GM12874 (cell line): ENCODE data around the gene SMIM13.
A peak's percentile ranks its signal among the peaks of the same experiment; 100 is the strongest.

Experiments used
- TF ChIP-seq, protein P1 (sequence below): IDR thresholded peaks from 2 replicates; pipeline ENCODE4 v1.5.1; 2011; ENCODE audit warnings: low read depth, mild to moderate bottlenecking, control low read depth, low read length, moderate library complexity; ENCODE audit not compliant: insufficient read depth

Gene SMIM13

DNA sequence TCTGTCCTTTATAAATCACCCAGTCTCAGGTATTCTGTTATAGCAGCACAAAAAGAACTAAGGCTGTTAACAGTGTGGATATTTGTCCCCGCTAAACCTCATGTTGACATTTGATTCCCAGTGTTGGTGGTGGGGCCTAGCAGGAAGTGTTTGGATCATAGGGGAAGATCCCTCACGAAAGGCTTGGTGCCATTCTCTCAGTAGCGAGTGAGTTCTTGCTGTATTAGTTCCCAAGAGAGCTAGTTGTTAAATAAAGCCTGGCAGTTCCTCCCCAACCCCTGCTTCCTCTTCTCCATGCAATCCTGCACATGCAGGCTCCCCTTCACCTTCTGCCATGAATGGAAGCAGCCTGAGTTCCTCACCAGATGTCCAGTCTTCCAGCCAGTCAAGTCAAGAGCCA, 47.7 kb downstream of the SMIM13 start:
- TF ChIP-seq, protein P1, sequence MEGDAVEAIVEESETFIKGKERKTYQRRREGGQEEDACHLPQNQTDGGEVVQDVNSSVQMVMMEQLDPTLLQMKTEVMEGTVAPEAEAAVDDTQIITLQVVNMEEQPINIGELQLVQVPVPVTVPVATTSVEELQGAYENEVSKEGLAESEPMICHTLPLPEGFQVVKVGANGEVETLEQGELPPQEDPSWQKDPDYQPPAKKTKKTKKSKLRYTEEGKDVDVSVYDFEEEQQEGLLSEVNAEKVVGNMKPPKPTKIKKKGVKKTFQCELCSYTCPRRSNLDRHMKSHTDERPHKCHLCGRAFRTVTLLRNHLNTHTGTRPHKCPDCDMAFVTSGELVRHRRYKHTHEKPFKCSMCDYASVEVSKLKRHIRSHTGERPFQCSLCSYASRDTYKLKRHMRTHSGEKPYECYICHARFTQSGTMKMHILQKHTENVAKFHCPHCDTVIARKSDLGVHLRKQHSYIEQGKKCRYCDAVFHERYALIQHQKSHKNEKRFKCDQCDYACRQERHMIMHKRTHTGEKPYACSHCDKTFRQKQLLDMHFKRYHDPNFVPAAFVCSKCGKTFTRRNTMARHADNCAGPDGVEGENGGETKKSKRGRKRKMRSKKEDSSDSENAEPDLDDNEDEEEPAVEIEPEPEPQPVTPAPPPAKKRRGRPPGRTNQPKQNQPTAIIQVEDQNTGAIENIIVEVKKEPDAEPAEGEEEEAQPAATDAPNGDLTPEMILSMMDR = no peak

DNA sequence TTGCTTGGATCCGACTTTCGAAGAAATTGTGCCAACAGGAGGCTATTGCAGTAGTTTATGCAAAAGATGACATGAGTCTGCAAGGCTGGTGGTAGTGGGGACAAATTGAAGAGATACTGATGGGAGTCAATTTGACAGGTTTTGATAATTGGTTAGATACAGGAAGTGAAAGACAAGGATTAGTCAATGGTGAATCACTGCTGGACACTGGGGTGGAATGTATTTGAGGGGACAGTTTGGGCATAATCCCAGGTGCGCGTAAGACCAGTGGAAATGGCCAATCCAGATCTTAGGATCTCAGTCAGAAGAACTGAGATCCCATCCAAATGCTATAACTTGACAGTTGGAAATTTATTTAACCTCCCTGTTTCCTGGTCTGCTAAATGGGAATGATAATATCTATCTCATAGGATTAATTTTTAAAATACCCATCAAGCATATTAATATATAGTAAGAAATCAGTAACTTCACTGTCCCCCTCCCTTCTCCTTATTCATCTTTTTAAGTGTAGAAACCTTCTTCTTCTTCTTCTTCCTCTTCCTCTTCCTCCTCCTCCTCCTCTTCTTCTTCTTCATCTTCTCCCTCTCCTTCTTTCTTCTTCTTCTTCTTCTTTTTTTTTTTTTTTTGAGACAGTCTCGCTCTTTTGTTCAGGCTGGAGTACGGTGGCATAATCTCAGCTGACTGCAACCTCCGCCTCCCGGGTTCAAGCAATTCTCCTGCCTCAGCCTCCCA, 48.8 kb downstream of the SMIM13 start:
- TF ChIP-seq, protein P1 = no peak

DNA sequence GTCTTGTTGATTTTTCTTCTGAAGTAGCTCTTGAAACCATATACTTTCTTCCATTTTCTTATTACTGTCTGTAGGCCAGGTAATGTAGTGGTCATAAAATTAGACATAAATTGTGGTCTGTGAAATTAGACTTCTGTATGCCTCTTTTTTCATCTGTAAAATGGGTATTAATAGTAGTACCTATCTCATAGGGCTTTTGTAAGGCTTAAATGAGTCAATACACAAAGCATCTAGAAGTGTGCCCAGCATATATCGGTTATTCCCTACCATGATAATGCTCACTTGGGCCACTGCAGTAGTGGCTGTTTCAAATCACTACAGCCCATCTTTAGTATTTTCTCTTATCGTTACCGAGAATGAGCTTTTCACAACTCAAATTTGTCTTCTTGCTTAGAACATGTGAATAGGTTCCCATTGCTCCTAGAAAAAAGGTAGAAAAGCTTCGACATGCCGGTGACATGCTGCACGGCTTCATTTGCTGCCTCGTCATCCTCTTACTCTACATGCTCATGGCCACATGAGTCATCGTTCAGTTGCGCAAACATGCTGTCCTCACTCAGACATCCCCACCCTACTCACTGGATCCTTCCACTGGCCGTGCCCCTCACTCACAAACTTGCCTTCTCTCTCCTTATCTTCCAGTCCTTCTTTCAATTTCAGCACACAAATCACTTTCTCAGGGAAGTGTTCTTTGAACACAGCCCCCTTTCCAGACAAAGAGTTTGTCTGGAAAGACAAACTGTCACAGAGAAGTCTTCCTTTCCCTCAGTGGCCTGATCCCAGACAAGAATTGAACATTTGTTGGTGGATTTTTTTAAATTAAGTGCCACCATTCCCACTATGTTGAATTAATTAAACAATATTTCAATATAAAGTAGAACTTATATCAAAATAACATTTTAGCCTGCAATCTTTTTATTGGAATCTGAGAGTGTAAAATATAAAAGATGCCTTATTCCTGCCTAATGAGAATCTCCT, 50.0 kb downstream of the SMIM13 start:
- TF ChIP-seq, protein P1 = no peak

DNA sequence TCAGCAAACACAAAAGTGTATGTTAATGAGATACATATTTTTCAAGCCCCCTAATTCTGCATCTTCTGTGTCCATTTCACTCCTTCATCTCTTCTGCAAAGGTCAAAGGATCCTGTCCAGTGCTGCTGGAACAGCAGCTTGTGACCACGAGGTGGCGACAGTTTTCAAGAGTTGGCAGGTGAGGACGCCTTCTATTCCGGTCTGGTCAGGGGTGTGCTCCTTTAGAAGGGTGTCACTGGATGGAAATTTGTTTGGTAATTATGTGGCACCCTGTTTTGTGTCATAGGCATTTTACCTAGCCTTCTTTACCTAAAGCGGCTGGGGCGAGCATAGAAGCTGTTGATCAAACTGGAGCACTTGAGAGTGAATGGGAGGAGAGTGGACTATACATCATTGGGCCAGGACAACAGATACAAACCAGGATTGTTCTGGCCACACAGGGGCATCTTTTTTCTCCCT, 50.8 kb downstream of the SMIM13 start:
- TF ChIP-seq, protein P1 = peak; percentile 83

DNA sequence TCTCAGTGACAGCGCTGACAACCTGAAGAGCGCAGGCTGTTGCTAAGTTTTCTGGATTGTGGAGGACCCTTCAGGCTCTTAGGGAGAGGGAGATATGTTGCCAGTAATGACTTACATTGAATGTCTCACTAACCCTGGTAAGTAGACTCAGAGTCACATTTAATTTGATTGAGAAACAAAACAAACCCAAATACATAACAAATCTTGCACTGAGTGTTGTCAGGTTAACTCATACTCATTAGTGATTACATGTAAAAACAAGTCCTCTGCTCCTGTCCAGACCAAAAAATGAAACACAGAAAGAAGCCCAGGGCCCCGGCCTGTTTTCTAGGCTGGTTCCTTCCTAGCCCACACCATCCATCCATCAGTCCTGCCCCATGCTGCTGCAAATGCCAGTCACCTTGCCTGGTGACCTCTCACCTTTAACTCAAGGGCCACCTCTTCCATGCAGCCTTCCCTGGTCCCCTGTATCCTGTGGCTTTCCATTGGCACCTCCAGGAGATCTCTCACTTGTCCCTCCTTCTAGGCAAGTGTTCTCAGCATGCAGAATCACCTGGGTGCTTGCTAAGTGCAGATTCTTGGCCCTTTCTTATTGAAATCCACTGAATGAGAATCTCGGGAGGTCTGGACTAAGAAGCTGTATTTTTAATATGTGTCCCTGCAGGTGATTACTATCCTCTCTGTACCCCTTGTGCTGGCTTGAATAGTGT, 52.6 kb downstream of the SMIM13 start:
- TF ChIP-seq, protein P1 = no peak

DNA sequence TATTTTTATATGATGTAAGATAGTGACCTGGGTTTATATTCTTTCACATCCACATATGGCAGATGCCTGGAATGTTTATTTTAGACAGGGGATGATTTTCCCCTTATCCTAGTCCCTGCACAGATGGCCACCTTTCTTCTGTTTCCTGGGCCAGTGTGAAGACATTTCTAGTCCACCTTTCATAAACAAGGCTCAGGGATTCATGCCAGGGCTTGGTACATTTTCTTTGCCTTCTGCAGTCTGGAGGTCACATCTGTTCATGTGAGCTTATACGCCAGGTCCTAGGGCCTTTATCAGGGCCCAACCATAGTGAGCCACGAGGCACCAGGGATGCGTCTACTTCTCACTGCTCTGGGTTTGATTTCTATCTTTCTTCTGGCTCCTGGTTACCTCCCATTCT, 55.9 kb downstream of the SMIM13 start:
- TF ChIP-seq, protein P1 = no peak

DNA sequence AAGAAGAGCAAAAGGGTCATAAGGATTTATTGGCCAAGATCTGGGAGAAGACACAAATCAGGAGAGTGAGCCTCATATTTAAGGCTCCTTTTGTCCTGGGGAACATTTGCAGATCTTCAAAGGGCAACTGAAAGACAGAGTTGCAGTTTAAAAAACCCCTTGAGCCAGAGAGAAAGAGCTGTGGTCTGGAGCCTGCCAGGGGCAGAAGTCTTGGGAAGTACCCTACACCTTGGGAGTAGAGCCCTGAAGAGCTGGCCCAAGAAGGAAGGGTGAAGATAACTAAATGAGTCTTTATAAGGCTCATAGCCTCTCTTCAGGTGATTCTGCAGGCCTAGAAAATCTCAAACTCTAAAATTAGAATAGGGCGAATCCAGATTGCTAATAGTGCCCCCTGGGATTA, 57.9 kb downstream of the SMIM13 start:
- TF ChIP-seq, protein P1 = no peak
